Jurkat, Clone E6-1 (cell line): ENCODE measurements around the gene AADACL2.

Source experiments
- DNase-seq: peaks from one replicate; pipeline ENCODE4 v3.0.0-alpha.2; 2011; ENCODE audit warnings: low read depth, low spot score
- H3K4me3 ChIP-seq: 2 replicates; pipeline ENCODE4 v1.5.1; 2011; ENCODE audit warnings: mild to moderate bottlenecking, low read length, control low read depth, moderate library complexity

The AADACL2 gene

DNA sequence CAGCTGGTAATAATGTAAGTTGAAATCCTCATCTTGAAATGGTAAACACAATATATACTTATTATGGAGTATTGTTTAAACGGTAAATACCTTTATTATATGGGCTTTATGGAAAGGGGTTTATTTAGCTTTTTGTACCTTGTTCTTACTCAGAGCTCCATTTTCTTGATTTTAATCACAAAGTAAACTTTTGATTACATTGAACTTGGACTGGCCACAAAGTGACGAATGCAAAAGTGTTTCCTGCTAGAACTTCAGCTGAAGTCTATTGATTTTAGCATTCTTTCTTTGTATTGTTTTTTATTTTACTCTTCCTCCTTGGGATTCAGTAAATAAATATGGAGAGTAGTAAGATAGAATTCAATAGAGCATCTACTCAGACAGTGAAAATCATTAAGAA lies 60.4 kb downstream of the AADACL2 start:
- DNase-seq, result no peak
- no peak overlapping the region for H3K4me3 ChIP-seq

DNA sequence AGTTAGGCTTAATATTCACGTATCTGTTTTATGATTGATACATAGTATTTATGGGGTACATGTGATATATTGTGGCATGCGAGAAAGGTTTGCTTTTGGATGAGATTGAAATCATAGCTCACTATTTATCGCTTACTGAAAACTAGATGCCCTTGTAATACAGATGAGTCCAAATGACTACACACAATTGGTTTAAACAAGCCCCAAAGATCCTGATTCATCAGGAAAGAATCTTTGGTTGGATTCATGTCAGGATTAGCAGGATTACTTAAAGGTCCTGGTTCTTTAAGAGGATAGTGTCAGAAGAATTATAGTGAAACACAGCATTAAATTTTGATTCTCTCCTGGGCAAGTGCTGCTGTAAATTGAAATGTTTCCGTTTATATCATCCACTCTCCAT lies 61.5 kb downstream of the AADACL2 start:
- H3K4me3 ChIP-seq, result no peak overlapping the region
- no peak for DNase-seq

DNA sequence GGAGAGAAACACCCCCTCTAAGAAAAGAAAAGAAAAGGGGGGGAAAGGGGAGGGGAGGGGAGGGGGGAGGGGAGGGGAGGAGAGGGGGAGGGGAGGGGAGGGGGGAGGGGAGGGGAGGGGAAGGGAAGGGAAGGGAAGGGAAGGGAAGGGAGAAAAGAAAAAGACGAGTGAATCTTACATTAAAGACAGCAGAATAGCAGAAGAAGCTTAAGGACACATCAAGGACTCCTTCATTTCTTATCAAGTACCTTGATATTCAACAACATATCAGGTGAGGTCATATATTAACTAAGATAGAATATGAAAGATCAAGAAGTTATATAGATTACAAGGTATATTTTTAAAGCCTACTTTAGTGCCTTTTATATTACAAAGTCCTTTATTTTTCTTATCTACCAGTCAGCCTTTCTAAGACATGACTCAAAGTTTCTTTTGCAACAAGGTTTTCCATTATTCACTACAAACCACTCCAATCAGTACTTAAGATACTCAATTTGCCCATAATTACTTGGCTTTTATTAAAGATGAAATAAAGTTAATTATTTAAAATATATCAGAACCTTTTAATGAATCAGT lies 62.5 kb downstream of the AADACL2 start:
- DNase-seq, result no peak

DNA sequence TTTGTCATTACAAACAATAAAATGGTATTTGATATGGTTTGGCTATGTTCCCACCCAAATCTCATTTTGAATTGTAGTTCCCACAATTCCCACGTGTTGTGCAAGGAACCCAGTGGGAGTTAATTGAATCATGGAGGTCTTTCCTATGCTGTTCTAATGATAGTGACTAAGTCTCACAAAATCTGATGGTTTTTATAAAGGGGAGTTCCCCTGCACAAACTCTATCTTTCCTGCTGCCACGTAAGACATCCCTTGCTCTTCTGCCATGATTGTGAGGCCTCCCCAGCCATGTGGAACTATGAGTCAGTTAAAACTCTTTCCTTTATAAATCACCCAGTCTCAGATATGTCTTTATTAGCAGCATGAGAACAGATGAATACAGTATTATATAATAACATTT lies 64.7 kb downstream of the AADACL2 start:
- H3K4me3 ChIP-seq, result no peak overlapping the region
- no peak for DNase-seq

More for the DNA sequence above, 62.5 kb downstream of the AADACL2 start:
- no peak overlapping the region for H3K4me3 ChIP-seq

DNA sequence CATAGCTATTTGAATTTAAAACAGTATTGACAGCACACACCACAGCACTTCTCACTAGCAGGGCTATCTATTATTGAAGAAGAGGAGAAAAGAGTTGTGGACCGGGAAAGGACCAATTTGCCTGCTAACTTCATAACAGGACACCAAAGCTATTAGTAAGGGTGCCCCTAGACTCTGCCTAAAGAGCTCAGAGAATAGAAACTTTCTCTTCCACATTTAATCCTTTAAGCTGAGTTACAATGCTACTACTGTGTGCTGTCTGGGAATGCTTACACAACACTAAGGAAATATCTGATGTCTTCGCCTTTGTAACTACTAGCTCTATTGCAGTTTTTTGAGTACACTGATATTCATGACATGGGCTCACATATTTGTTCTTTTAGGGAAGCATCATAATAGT lies 66.7 kb downstream of the AADACL2 start:
- no peak for DNase-seq
- no peak overlapping the region for H3K4me3 ChIP-seq

DNA sequence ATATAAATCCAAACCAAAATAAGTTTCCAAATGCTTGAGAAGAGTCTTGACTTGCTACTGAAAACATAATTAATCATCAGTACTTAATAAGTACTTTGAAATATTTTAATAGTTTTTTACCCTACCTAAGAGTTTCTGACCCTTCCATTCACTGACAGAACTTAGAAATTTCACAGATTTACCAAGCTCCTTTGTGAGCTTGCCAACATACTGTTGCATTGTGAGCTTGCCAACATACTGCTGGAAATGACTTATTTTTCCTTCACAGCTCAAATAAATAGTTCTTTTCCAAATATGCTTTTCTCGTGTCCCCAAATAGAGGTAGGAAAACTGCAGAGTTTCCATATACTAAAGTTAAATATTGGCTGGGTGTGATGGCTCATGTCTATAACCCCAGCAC lies 70.5 kb downstream of the AADACL2 start:
- no peak overlapping the region for H3K4me3 ChIP-seq
- DNase-seq, result no peak

DNA sequence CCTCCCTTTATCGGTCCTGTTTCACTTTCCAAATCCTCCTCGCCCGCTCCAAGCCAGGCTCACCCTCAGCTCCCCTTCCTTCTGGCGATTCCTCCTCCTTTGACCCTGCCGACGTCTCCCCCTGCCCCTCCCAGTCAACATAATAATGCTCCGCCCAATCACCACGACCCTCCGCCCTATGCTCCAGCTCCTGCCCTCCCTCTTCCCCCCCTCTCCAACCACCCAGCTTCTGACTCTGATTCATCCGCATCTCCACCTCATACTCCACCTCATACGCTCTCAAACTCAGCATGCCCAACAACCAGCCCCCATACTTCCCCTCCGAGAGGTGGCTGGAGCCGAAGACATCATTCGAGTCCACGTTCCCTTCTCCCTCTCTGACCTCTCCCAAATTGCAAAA lies 73.1 kb downstream of the AADACL2 start:
- no peak overlapping the region for H3K4me3 ChIP-seq
- DNase-seq, result no peak
